ENCODE data around the gene HIBCH. TPM values are rescaled to one million over a fixed set of nuclear protein-coding genes. Genes with fewer than 3 reads are reported as not detected.
A peak's percentile ranks its signal among the peaks of the same experiment; 100 is the strongest.
"Not testable (repeated sequence)": the region's sequence is repeated elsewhere in the genome, so short reads cannot be mapped to it uniquely, and the experiment has no call there.

The HIBCH gene
- total RNA-seq, 1 donor from 2014 or later = 49.8 TPM

DNA sequence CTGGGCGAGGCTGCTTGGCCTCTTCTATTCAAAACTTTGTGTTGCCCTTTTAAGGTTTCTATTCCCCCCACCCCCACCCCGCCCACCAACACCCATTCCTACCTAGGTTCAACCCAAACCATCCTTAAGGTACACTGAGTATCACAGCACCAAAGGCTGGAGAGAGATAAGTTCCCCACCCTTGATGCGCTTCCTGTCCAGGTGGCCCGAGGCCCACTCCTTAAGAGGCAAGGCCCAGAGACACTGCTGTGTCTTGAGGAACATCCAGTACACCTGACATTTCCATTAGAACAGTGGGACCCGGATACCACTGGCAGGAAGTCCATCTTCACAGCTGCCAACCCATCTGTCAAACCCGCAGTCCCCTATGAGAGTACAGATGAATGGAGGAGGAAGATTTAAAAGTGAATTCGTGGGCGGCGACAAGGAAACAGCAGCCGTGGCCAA, 23.5 kb upstream of the HIBCH start:
- DNase-seq (ENCODE audit: low spot score) = no peak

DNA sequence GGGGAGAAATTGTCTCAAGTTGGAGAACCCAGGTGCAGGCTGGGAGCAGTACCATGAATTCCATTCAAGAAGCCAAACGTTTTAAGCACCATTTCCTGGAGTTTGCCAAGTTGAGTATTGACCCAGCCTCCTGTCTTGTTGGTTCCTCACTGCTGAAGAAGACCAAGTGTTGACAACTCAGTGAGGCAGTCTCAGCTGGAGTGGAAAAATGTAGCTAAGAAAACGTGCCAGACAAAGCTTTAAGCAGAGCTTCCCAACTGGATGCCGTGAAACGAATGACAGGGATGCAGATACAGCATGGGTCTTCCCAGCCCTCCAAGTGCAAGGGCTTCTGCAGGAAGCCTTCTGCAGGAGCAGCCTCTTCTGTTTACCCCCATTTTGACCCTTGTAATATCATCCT, 23.0 kb upstream of the HIBCH start:
- DNase-seq (ENCODE audit: low spot score) = no peak

DNA sequence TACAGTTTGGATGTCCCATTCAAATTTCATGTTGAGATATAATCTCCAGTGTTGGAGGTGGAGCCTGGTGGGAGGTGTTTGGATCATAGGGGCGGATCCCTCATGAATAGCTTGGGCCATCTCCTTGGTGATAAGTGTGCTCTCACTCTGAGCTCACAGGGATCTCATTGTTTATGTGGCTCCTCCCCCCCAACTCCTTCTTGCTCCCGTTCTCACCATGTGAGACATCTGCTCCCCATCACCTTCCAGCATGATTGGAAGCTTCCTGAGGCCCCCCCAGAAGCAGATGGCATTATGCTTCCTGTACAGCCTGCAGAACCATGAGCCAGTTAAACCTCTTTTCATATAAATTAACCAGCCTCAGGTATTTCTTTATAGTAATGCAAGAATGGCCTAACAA, 20.7 kb upstream of the HIBCH start:
- DNase-seq (ENCODE audit: low spot score) = no peak

DNA sequence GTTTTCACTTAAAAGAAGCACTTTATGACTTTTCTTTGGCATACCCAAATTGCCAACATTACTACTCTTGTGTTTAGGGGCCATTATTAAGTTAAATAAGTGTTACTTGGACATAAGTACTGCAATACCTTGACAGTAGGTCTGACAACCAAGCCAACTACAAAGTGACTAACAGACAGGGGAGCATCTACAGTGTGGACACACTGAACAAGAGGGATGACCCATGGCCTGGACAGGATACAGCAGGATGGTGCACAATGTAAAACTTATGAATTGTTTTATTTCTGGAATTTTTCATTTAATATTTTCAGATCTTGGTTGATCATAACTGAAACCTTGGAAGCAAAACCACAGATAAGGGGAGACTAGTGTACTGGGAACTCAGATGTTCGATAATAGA, 19.8 kb upstream of the HIBCH start:
- no peak for DNase-seq (ENCODE audit: low spot score)

DNA sequence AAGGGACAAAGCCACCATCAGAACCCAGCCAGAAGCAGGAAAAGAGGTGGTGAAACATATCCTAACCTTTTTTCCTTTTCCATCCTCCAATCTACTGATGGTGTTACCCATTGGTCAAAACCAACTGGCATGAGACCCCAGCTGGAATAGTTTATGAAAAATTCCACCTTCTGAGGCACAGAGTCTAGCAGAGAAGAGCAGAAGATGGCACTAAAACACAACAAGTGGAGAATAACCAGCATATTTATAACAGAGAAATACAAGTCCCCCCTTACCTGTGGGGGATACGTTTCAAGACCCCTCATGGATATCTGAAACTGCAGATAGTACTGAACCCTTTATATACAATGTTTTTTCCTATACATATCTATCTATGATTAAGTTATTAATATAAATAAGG, 18.8 kb upstream of the HIBCH start:
- no peak for DNase-seq (ENCODE audit: low spot score)

DNA sequence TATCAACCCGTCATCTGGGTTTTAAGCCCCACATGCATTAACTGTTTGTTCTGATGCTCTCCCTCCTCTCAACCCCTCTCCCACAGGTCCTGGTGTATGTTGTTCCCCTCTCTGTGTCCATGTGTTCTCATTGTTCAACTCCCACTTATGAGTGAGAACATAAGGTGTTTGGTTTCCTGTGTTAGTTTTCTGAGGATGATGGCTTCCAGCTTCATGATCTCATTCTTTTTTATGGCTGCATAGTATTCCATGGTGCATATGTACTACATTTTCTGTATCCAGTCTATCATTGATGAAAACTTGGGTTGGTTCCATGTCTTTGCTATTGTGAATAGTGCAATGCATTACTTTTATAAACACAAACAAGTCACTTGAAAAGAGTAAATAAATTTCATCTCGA, 16.8 kb upstream of the HIBCH start:
- no peak for DNase-seq (ENCODE audit: low spot score)

DNA sequence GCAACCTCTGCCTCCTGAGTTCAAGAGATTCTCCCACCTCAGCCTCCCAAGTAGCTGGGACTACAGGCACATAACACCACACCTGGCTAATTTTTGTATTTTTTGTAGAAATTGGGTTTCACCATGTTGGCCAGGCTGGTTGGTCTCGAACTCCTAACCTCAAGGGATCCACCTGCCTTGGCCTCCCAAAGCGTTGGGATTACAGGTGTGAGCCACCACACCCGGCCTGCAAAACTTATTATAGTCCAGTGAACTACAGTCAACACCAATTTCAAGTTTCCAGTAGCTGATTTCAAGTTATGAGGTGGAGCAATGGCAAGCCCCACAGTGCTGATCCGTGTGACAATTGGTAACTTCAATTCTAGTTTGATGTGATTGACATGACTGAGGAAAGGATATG, 16.0 kb upstream of the HIBCH start:
- not testable (repeated sequence) for DNase-seq (ENCODE audit: low spot score)

DNA sequence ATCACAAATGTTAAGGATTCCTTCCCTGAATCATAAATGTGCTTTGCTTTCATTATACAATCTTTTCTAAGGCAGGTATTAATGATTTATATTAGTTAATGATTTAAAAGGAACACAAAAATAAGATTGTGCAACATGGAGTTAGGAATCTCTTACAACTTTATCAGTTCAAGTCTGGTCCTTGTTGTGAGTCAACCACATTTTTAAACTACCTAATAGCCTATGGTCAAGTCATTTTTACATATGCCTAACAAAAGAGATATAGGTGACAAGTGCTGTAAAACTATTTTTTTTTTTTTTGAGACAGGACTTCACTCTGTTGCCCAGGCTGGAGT, 15.6 kb upstream of the HIBCH start:
- DNase-seq (ENCODE audit: low spot score) = no peak

DNA sequence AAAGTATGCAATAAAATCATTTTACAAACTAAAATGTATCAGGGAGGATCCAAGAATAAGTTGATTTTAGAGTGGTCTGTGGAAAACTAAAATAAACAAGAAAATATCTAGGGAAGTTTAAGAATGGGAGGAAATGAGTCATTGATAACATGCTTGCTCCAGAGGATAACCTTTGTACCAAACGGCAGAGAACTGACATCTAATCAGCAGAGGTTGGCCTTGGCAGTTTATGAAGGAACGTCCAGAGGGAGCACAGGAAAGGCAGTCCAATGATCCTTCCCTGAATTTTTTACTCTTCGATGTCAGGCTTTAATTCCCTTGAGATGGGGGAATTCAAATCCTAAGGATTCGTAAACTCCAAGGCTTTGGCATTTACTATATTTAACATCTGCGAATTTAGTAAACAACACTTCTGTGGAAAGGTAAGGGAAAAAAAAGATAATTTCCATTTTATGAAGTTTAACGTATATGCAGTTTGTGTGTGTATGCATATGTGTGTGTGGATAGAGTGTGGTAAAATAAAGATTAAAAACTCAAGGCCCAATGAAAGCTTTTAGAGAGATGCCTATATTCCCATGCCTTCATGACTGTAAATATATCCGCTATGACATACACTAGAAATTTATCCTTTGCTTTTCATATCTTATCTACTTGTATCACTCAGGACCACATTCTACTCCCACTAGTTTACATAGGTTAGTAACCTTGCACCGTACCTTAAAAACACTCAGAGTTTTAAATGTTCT, 15.0 kb upstream of the HIBCH start:
- DNase-seq (ENCODE audit: low spot score) = peak; percentile 49

DNA sequence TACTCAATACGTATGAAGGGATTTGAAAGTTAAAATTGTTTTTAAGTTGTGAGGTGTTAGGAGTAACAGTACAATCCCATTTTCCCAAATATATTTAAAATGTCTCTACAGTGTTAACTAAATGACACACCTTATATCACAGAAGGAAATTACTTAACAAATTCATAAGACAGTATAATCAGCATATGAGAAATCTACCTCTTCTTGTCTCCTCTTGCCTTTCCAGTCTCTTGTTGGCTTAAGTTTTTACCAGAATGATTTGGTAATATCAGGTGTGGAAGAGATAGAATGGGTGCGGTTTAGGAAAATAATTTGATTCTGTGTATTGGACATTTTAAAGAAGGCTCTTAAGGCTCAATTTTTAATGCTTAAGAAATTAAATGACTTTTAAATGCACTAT, 14.3 kb upstream of the HIBCH start:
- DNase-seq (ENCODE audit: low spot score) = no peak

DNA sequence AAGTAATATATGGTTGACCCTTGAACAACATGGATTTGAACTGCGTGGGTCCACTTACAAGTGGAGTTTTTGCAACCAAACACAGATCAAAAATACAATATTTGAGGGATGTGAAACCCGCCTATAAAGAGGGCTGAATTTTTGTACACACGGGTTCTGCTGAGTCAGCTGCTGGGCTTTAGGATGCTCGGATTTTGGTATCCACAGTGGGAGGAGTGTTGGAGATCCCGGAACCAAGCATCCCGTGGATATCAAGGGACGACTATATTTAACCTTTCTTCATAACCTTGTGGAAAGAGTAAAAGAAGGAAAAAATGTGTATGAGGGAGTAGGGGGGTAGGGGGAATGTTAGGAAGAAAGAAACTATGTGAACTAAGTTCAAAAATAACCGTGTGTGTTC, 13.8 kb upstream of the HIBCH start:
- DNase-seq (ENCODE audit: low spot score) = no peak

DNA sequence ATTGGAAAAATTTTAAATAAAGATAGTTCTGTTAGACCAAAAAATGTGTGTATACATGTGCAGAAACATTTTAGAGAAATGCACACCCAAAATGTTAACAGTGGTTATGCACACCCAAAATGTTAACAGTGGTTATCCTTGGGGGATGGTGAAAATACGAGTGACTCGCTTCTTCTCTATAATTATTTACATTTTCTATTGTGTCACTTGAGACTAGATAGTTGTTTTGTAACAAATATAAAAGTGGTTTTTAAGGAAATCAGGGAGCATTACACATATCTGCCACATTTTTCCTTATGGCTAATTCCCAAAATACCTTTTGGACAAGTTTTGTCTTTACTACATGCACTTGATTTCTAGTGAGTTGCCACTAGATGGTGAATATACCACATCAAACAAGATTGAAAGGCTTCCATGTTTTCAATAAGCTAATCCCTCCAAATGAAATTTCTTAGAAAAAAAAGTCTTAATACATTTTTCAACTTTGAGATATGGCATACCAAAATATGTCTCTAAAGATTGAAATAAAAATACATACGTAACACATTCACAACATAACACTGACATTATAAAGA, 9.0 kb upstream of the HIBCH start:
- DNase-seq (ENCODE audit: low spot score) = no peak

DNA sequence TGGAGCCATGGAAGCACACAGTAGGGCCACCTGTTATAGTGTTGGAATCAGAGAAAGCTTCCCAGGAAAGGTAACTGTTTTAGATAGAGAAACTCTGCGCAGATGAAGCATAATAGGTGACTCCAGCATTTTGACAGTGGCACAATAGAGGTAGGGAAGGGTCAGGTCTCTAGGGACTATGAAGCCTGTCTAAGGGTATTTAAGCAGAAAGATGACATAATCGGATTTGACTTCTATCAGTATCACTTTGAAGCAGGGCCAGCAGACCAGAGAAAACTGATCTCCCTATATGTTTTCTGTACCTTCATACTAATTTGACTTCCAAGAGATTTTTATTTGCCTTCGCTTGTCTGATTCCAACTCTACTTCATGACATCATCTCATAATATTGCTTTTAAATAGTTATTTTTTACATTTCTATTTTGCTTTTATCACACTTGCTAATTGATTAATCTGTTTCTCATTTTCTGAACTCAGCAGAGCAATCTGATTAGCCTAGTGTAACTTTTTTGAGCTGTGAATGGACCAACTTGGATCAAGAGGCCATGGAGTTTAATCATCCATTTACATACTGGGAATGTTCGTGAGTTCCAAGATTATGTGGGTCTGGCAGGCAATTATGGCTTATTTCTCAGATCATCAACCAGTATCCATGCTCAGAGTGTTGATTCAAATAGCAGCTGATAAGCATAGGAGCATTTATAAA, 8.4 kb upstream of the HIBCH start:
- DNase-seq (ENCODE audit: low spot score) = no peak

DNA sequence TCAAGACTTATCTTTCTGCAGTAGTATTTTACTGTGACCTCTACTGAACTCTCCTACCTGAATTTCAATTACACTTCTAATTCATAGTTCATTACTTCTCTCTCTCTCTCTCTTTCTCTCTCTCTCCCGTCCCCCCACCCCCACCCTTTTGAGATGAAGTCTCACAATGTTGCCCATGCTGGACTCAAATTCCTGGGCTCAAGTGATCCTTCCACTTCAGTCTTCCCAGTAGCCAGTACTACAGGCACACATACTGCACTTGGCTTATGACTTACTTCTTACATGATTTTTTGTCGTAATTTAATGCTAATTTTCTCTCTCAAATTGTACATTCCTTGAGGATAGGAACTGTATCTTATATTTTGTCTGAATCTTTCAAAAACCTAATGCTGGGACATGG, 6.0 kb upstream of the HIBCH start:
- DNase-seq (ENCODE audit: low spot score) = no peak

DNA sequence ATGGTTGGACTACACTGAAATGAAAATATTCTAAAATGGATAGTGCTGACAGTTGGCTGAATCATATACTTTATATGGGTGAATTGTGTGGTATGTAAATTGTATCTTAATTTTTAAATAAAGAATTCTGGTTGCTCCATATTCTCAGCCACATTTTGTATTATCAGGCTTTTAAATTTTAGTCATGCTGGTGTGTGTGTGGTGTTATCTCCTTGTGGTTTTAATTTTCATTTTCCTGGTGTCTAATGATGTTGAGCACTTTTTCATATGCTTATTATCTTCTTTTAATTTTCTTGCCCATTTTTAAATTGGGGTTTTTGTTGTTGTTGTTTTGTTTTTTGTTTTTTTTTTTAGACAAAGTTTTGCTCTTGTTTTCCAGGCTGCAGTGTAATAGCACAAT, 3.8 kb upstream of the HIBCH start:
- no peak for DNase-seq (ENCODE audit: low spot score)

DNA sequence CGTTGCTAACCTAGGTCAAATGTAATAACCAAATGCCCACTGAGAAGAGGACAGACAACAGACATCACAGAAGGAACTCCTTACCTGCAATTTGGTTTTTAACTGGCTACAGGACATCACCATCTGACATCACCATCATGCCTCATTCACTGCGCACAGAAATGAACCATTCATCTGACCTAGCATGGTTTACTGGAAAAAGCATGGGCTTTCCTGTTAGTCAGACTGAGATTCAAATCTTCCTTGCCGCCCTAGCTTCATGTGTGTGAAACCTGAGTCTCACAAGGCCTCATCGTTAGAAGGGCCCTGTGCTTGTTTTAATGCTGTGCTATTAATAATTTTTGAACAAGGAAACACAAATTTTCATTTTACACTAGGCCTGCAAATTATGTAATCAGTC, 1.1 kb upstream of the HIBCH start:
- no peak for DNase-seq (ENCODE audit: low spot score)

DNA sequence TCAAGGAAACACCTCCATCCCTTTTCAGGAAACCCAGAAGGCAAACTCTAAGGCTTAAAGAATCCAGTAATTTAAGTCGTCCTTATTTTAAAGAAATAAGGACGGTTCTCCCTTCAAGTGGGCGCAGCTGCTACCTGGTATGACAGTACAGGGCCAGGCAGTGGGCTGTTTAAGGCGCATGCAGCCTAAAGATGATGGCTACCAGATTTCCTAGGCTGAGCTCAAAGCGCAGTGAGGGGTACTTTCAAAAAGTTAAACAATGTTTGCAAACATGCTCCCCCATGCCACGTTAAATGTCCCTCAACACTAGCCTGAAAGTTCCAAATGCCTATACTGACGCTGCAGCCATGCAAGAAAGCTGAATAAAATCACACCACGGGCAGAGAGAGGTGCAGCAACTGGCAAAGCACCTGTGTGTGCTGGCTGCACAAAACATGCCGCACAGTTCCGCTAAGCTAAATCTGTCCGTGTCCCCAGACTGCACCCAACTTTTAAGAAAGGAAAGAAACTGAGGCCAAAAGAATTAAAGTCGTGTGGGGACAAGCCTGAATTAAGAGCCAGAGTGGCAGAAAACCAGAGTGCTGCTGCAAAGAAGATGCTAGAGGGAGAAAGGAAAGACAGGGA, 583 bp downstream of the HIBCH start:
- no peak for DNase-seq (ENCODE audit: low spot score)

DNA sequence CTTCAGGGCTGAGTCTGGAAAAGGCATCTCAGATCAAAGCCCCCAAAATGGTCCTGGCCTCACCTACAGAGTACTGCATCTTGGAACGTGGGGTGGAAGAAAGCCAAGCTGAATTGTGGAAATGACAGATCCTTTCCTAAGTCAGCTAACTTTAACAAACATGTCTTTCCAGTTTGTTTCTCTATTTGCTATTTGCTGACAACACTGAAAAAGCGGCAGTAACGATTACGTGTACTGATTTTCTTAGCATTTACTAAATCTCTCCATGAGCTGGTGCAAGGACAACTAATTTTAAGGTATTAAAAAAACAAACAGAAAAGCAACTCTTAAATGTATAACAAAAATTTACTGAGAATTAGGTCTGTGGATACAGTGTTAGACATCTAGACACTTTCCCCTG, 1.1 kb downstream of the HIBCH start:
- no peak for DNase-seq (ENCODE audit: low spot score)

DNA sequence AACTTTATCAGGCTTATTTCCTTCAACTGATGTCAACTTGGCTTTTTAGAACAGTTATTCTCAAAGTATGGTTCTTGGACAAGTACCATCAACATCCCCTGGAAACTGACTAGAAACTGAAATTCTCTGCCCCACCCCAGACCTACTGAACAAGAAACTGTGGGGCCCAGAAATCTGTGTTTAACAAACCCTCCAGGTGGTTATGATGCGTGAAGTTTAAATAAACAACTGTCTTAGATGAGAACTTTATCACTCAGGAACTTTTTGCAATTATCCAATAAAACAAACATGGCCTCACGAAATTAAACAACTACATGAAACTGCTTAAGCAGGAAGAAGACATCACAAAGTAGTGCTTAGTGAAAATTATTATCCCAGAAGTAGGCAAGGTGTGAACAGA, 4.4 kb downstream of the HIBCH start:
- no peak for DNase-seq (ENCODE audit: low spot score)

DNA sequence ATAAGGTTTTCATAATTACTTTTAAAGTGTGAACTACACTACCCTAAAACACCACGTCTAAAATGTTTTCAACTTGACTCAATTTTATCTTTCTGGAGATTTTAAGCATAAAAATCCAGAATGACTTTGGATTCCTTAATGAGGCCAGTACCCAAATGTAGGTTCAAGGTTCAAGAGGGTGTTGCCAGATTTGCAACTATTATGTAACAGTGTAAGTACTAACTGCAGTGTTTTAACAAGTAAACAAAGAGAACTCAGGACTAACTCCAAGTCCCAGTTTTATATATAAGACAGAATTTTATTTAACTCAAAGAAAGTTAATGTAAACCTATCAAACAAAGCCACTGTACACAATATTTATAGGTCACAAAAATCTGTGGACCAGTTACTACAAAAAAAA, 5.7 kb downstream of the HIBCH start:
- no peak for DNase-seq (ENCODE audit: low spot score)

DNA sequence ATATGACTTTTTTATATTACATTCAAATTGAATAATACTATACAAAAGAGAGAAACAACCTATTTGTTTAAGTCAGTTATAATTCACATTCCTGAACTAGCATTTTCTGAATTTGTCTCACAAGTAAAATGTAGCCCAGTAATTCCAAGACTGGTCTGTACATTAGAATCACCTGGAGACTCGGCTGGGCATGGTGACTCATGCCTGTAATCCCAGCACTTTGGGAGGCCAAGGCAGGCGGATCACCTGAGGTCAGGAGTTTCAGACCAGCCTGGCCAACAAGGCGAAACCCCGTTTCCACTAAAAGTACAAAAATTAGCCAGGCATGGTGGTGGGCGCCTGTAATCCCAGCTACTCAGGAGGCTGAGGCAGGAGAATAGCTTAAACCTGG, 7.0 kb downstream of the HIBCH start:
- not testable (repeated sequence) for DNase-seq (ENCODE audit: low spot score)

DNA sequence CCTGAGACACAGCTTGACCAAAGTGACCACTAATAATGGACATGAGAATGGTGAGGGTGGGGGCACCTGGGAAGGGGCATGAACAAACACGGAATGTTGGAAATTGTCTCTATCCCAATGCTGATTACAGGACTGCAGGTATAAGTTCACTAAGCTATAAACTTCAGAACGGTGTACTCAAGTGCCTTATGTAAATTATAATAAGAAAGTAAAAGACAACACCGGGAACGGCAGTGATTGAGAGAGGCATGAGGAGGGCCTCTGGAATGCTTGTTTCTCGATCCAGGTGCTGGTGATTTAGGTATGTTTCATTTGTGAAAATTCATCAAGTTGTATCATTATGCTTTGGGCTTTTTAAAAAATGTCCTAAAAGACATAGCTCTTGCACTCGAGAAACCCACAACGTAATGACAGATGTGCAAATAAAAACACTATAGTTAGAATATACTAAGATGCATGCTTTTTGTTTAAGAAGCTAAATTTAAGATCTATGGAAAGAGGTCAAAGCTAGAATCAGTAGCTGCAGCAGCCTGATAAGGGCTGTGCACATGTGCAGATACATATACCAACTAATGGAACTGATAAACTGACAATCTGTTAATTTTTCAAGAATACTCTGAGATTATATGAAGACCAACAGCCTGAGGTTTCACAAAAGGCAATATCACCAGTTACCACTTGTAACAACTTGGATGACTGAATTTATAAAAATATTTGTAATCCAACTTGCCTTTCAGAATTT, 7.6 kb downstream of the HIBCH start:
- no peak for DNase-seq (ENCODE audit: low spot score)

All from mucosa of gallbladder (tissue), 1 donor.